NCI-H82 treated with DMSO at 0.1 percent for 48 hours (cell line): Measurements from ENCODE around the gene COX6B2.

Source experiments
- DNase-seq: peaks from one replicate; lab custom pipeline; 2025; ENCODE audit not compliant: unreplicated experiment; lab: John Stamatoyannopoulos, UW

The COX6B2 gene

GRCh38 chr19:55383279-55384130 is 29.0 kb upstream of the COX6B2 start:
- no peak for DNase-seq

GRCh38 chr19:55382522-55383054 is 28.1 kb upstream of the COX6B2 start:
- no peak for DNase-seq

GRCh38 chr19:55382013-55382412 is 27.5 kb upstream of the COX6B2 start:
- DNase-seq = no peak

GRCh38 chr19:55379174-55379573 is 24.7 kb upstream of the COX6B2 start:
- DNase-seq = peak; percentile 73

GRCh38 chr19:55377356-55378131 is 23.0 kb upstream of the COX6B2 start:
- DNase-seq = no peak

GRCh38 chr19:55376241-55376933 is 21.9 kb upstream of the COX6B2 start, which contains the start of gene TMEM190:
Gene TMEM190, plus strand, starts transcription at chr19:55376826. Its CDS starts 28 bp downstream, at chr19:55376854.
- DNase-seq = no peak

- no peak for DNase-seq
Observed at GRCh38 chr19:55373993-55374757, 19.7 kb upstream of the COX6B2 start.

GRCh38 chr19:55373306-55373992 is 18.9 kb upstream of the COX6B2 start:
- no peak for DNase-seq

GRCh38 chr19:55372316-55373081 is 18.0 kb upstream of the COX6B2 start:
- no peak for DNase-seq

GRCh38 chr19:55370305-55370988 is 15.9 kb upstream of the COX6B2 start, which contains the start of gene IL11:
Gene IL11, minus strand, starts transcription at chr19:55370463. Its CDS starts 153 bp downstream, at chr19:55370310.
- no peak for DNase-seq

- peak; percentile 38 for DNase-seq
Observed at GRCh38 chr19:55369653-55370304, 15.3 kb upstream of the COX6B2 start.

GRCh38 chr19:55368701-55369563 is 14.4 kb upstream of the COX6B2 start:
- no peak for DNase-seq

GRCh38 chr19:55368106-55368505 is 13.6 kb upstream of the COX6B2 start:
- no peak for DNase-seq

GRCh38 chr19:55366790-55367189 is 12.3 kb upstream of the COX6B2 start:
- DNase-seq = no peak

- no peak for DNase-seq
Observed at GRCh38 chr19:55365964-55366363, 11.4 kb upstream of the COX6B2 start.

- DNase-seq = no peak
Observed at GRCh38 chr19:55365245-55365644, 10.7 kb upstream of the COX6B2 start.
